NCI-H345 (cell line): Measurements from ENCODE around the gene GRIN2C.
"Not testable (repeated sequence)": the region's sequence is repeated elsewhere in the genome, so short reads cannot be mapped to it uniquely, and the experiment has no call there.

Experiments
- DNase-seq: peaks from one replicate; lab custom pipeline; 2025; lab: John Stamatoyannopoulos, UW

Gene GRIN2C

DNA sequence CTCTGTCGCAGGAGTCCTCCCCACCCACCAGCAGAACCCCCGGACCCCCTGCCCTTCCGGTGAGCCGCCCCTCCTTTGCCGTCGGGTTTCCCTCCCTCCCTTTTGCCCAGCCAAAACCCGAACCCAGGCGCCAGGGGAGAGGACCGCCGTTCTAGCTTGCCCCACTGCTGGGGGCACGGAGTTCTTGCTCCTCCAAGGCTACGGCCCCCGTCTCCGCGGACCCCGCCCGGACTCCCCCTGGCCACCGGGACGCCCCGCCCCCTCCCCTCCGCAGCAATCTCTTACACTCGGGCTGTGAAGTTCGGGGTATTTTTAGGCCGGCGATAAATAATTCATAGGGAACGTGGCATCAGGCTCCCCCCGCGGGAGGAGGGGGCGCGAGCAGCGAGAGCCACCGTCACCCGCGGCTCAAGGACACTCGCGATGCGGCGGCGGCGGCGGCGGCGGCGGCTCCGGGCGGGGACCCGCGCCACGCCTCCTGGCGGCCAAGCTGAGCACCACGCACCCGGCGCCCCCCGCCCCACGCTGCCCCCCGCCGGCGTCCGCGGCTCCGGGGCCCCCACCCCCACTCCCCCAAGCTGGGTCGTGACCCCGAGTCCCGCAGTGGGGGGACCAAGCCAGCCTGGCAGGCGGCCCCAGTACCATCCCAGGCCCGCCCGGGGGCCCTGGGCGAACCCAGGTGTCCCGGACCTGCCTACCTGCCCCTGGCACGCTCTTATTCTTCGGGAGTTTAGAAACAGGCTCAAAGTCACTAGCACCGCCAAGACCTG is at the start of gene GRIN2C:
Gene GRIN2C (minus strand): TSS at position 427 of the 770 bp plus-strand sequence. CDS start 4,793 bp downstream, outside the sequence.
- peak; percentile 23 for DNase-seq

DNA sequence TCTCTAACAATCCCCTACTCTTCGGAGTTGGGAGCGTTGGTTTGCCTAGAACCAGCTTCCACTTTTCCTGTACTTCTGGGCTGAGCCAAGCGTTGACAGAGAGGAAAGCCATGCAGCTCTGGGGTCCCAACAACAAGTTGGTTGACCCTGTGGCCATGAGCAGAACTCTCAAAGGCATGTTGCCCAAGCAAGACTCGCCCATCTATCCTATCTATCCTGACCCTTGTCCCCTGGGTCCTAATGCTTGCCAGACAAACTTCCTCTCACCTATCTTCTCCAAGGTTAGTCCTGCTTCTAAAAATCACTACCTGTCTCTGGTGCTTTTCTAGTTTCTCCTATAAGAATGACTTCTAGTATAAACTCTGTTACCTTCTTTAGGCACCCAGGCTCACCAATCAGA is 49.4 kb upstream of the GRIN2C start:
- not testable (repeated sequence) for DNase-seq

DNA sequence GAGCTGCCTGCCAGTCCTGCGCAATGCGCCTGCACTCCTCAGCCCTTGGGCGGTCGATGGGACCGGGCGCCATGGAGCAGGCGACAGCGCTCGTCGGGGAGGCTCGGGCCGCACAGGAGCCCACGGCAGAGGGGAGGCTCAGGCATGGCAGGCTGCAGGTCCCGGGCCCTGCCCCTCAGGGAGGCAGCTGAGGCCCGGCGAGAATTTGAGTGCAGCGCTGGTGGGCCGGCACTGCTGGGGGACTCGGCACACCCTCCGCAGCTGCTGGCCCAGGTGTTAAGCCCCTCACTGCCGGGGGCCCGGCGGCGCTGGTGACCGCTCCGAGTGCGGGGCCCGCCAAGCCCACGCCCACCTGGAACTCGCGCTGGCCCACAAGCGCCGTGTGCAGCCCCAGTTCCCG is 47.3 kb upstream of the GRIN2C start:
- no peak for DNase-seq

DNA sequence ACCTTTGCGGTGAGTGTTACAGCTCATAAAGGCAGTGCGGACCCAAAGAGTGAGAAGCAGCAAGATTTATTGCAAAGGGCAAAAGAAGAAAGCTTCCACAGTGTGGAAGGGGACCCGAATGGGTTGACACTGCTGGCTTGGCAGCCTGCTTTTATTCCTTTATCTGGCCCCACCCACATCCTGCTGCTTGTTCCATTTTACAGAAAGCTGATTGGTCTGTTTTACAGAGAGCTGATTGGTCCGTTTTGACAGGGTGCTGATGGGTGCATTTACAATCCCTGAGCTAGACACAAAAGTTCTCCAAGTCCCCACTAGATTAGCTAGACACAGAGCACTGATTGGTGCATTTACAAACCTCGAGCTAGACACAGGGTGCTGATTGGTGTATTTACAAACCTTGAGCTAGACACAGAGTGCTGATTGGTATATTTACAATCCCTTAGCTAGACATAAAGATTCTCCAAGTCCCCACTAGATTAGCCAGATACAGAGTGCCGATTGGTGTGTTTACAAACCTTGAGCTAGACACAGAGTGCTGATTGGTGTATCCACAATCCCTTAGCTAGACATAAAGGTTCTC is 46.6 kb upstream of the GRIN2C start:
- DNase-seq, result not testable (repeated sequence)

DNA sequence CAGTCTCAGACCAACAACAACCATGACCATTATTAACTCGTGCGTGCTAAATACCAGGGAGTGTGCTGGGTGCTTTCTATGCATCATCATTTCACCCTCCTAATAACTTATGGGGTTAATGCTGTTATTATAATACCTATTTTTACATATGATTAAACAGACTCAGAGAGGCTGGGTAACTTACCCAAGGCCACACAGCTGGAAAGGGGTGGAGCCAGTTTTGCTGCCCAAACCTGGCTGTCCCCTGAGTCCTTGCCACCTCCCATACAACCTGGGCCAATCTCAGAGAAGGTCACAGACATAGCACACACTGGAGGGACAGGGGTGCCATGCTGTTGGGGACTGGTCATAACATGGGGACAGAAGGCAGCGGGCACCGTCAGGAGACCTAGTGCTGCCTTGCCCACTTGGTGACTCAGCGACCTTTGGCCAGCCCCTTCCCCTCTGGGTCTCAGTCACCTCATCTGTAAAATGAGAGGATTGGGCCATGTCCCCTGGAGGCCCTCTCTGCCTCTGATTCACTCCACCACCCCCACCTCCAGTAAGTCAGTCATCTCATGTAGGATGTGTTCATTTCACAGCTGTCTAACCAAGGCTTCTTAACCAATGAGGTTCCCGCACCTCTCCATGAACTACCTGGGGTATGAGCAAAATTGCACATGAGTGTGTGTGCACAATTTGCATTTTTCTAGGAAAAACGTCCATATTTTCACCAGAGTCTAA is 45.2 kb upstream of the GRIN2C start:
- no peak for DNase-seq

DNA sequence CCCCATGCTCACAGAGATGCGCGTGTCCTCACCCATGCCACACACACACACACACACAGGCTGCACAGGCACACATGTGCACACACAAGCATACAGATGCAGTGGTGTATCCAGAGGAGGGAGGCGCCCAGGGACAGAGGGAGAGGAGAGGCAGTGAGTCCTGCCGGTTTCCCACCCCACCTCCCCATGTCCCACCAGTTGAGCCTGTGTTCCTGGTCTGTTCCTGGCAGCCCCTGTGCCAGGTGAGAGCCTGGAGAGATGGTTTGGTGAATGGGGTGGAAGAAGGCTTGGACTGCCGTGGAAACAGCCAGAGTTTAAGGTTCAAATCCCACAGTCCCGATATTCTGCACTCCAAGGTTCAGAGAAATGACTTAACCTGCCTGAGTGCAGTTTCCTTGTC is 44.0 kb upstream of the GRIN2C start:
- DNase-seq, result no peak

DNA sequence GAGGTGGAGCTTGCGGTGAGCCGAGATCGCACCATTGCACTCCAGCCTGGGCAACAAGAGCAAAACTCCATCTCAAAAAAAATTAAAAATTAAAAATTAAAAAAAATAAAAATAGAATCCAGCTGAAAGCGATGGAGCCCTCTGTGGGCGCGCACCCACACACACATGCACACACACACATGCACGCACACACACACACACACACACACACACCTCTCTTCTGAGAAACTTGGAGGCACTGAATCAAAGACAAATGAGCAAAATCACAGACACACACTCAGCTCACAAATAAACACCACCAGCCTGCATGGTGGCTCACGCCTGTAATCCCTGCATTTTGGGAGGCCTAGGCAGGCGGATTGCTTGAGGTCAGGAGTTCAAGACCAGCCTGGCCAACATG is 43.3 kb upstream of the GRIN2C start:
- DNase-seq, result no peak

DNA sequence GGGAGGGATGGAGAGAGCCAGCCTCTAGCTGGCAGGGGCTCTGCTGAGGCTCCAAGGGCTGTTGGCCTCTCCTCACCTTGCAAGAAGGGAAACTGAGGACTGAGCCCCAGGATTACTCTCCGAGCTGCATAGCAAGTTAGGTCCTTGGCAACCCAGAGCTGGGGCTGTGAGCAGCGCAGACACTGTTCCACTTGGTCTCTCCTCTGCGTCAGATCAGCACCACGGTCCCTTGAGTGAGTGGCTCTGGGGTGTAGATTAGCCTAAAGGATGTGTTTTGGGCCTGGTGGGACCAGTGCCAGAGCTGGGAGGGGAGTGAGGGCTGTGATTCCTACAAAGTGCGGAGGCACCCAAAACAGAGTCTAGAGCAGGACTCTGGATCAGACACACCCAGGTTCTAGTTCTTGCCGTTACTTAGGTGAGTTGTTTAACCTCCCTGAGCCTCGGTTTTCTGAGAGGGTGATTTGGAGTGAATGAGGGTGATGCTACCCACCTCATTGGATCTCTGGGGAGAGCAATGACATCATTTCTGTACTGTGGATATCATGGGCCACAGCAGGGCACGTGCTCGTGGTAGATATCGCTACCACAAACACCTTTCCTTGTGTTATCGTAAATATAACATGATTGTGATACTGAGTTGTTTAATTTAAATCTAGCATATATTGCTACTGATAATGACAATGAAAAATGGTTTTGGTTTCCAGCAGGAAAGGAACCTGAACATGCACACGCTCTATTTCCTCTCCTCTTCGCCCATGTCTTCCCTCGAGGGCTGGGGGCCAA is 41.9 kb upstream of the GRIN2C start:
- DNase-seq, result no peak

DNA sequence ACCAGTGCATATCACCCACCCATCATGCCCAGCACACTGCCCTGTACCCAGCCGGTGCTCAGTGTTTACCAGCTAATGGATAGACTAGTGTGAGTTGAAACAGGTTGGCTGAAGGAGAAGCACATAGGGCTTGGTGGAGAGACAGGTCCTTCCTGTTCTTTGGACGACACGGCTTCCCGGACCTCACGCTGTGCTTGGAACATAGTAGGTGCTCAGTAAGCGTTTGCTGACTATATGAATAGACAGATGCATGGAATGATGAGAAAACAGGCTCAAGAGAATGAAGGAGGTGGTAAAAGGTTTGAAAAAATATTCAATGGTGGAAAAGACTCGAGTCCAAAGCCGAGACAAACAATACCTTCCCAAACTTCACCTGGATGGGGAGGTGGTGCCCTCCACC is 40.5 kb upstream of the GRIN2C start:
- DNase-seq, result no peak

DNA sequence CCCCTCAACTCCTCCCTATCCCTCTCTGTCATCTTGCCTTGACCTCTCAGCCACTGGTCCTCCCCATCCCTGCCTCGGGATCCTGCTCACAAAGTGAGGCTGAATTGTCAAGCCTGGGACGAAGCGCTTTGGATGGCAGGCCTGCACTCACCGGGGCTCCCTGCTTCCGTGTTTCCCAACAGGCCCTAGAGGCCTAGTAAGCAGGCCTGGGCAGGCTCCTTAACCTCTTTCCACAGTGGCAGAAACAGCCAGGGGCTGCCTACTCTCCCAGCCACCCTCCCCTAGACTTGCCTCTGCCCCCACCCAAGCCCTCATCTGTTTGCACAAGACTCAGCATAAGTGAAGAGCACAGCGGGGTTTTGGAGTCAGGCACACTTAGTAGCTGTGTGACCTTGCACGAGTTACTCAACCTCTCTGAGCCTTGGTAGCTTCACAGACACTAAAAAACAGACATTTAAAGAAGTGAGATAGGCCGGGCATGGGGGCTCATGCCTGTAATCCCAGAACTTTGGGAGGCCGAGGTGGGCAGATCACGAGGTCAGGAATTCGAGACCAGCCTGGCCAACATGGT is 38.8 kb upstream of the GRIN2C start:
- DNase-seq, result no peak

DNA sequence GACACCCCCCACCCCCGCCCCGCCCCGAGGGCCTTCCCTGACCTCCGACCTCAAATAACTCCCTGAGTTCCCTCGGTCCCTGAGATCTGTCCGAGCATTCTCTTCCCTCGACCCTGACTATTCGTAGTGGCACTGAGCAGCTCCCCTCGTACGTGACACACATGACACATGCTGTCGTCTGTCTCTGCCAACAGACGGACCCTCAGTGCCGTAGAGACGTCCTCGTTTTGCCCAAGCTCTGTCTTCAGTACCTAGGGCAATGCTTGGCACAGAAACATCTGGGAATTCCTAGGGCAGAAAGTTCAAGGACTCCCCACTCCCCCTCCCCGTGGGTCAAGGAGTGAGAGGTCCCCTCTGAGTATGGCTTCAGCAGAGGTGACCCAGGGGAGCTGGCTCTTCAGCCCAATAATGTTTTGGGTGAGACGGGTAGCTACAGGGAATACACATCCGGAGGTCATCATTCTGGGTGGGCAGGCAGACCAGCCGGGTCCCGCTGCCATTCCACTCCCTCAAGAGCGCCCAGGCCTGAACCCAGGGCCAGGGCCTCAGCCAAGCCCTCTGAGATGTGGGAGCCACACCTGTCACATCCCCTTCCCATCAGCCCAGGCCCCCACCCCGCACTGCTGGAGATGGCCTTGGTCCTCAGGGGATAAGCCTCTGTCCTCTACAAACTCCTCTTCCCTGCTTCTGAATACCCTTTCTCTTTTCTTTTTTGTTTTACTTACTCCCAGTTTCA is 34.4 kb upstream of the GRIN2C start:
- DNase-seq, result no peak

DNA sequence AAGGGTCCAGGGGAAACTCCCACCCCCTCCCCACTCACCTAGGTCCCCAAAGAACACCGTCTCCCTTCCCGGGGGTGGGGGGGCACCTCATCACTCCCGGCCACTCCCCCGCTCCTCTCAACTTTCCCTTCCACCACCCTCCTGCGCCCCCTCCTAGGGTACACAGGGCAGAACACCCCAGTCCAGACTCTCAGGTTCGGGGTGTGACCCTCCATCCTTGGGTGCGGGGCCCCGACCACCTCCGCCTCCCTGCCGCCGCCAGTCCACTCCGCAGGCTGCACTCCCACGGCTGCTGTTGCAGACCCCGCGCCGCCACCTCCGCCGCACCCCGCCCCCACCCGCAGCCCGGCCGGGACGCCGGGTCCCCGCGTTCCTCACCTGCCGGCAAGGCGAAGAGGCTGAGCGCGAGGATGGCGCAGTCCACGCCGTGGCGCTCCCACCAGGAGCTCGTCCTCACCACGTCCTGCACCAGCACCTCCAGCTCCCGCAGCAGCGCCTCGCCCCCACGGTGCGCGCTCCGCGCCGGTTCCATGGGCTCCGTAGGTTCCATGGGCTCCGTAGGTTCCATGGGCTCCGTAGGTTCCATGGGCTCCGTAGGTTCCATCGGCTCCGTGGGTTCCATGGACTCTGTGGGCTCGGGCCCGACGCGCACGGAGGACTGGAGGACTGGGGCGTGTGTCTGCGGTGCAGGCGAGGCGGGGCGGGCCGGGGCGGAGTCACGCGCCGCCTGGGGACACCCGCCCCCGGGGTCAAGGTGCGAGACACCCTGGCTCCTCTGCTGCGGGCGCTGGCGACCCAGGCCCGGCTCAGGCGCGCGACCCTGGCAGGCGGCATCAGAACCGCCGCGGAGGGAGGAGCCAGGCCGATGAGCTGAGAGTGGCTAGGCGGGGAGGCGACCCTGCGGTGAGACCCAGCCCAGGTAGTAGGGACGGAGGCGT is 33.6 kb upstream of the GRIN2C start, which contains the start of gene FADS6:
Gene FADS6 (minus strand): TSS at position 660 of the 938 bp plus-strand sequence. CDS start 38 bp downstream, at position 622.
- no peak for DNase-seq

DNA sequence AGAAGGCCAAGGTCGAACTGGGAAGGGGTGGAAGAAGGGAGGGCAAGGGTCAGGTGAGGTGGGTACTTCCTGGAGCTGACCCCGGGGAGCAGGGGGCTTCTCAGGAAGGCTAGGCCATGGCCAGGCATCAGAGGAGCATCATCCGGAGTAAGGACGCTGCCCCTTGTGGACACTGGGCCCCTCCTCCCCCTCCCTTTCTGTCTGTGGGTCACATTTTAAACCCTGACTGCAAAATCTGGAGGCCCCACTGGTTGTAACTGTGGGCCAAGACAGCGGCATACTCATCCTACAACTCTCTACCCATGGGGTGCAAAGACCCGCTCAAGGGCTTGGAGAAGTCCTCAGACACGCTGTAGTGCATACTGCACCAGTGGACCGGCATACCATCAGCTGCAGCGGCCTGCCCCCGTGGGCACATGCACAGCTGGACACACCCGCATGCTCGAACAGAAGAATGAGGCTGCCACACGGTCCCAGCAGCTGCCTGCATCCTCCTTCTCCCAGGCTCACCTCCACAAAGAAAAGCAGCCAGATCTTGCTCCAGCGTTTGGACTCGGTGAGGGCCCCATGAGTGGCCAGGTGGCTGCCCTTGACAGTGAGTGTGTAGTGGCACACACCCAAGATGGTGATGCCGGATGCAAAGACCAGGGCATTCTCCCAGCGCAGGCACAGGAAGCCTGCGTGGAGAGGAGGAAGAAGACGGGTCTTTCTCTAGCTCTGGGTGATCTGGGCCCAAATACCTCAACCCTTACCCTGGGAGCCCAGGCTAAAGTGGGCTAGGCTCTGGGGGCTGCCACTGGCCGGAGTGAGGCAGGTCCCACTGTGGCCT is 32.5 kb upstream of the GRIN2C start:
- DNase-seq, result no peak

DNA sequence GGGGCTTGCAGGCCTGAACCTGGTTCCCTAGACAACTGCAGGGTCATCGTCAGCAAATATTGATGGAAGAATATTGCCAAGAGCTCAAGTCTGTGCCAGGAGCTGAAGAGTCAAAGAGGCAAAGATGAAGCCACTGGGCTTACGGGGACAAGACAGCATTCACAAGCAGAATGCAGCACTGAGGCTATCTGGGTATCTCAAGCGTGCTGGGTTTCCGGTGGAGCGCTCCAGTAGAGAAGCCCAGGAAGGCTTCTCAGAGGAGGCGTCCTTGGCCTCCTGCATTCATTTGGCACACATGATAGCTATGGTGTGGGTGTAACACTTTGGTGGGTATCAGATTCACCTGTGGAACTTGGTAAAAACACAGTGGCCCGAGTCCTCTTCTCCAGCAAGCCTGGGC is 30.9 kb upstream of the GRIN2C start:
- DNase-seq, result no peak

DNA sequence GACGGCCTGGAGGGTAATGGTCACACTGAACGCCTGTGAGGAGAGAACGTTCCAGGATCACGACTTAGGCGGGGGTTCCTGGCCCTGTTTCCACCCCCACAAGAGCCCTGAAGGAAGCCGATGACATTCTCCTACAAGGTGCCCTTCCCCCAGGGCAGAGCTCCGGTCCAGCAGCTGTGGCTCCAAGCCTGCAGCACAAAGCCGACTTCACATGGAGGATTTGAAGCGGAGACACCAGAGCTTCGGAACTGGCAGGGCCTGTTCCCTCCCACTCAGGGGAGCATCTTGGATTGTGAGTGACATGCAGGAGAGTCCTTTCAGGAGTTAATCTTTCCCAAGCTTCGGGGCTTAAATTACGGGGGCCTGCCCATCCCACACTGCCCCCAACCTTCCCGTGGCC is 28.8 kb upstream of the GRIN2C start:
- DNase-seq, result no peak

DNA sequence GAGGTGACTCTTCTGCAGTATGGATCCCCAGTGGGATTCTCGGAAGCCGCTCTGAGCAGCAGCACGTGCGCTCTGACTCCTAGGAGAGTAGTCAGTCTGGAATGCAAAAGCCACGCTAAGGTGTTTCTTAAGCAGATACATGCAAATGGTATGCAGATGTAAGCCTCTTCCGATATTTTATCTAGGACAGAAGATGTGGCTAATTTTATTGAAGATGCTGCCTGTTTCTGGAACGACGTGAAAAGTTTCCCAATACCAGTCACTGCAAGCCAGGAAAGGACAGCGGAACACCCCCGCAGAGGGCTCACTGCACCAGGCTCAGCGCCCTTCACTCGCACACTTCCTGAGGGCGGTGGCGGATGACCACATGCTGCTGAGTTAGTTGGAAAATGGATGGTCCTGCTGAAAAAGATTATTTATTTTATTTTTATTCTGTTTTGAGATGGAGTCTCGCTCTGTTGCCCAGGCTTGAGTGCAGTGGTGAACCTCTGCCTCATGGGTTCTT is 23.6 kb upstream of the GRIN2C start:
- no peak for DNase-seq

DNA sequence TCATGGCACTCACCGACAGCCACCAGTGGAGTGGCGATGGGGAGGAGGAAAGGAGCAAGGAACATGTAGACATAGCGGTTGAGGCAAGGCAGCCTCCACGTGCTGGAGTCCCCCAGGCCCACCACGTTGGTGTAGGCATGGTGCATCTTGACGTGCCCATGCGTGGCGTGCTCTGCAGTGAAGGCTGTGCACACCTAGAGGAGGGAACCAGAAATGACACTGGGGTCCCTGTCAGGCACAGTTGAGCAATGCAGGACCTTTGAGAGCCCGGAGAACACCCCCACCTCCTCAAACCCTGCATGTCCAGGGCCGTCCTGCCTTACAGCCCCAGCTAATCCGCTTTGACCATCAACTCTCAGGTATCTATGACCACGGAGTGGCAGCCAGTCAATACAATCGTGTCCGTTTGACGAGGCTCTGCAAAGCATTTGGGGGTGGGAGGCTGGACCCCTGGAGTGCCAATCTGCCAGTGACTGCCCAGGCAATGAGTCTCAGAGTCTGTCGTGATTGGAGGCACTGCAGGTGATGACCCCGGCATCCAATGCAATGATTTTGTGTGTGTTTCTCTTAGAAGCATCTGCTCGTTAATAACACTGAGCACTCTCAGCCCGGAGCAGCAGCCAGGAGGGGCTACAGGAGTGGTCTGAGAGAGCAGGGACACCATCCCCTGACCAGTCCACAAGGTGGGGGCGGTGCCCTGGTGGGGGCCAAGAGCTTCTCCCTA is 23.0 kb upstream of the GRIN2C start:
- no peak for DNase-seq

DNA sequence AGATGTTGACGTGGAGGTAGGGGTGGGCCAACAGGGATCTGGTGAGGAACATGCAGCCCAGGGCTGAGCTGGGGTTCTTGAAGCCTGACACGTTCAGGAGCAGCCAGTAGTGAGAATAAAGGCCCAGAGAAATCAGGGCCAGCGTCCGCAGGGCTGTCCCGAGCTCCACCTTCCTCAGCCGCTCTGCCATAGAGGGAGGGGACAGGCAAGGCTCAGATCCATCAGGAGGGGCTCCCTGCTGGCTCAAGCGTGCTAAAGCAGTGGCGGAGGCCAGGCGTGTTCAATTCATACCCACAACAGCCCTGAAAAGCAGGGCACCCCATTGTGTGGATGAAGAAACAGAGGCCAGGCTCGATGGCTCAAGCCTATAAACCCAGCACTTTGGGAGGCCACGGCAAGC is 21.4 kb upstream of the GRIN2C start:
- no peak for DNase-seq
